Epithelial cell of esophagus (primary cell): ENCODE results near the gene GPATCH4.

ENCODE experiments used
- DNase-seq: peaks from one replicate; pipeline ENCODE4 v3.0.0; 2010; ENCODE audit warnings: low read depth
- H3K4me3 ChIP-seq: 2 replicates; pipeline ENCODE4 v1.5.1; 2011; ENCODE audit warnings: mild to moderate bottlenecking, low read length, control low read depth
- CTCF ChIP-seq: IDR thresholded peaks from 2 replicates; pipeline ENCODE4 v1.5.1; 2011; ENCODE audit warnings: low read depth, mild to moderate bottlenecking, low read length, control low read depth, inconsistent platforms; ENCODE audit not compliant: insufficient read depth; ENCODE audit errors: missing control alignments

The GPATCH4 gene

GRCh38 chr1:156574039-156574633 is 27.1 kb downstream of the GPATCH4 start:
- no peak overlapping the region for H3K4me3 ChIP-seq
- no peak for TF ChIP-seq CTCF
- no peak for DNase-seq

GRCh38 chr1:156572663-156573018 is 28.6 kb downstream of the GPATCH4 start:
- no peak for DNase-seq
- TF ChIP-seq CTCF: no peak
- peak overlapping the region; percentile 65 for H3K4me3 ChIP-seq

- TF ChIP-seq CTCF: no peak
- H3K4me3 ChIP-seq: peak within 1 kb of the TSS; percentile 65
- peak; percentile 90 for DNase-seq
Measured at GRCh38 chr1:156571919-156572662, 29.2 kb downstream of the GPATCH4 start, which contains the start of gene IQGAP3. TSS of gene IQGAP3 (minus strand) at chr1:156572565. CDS start at chr1:156572529, 36 bp downstream.

- peak; percentile 89 for DNase-seq
- H3K4me3 ChIP-seq: peak overlapping the region; percentile 65
Measured at GRCh38 chr1:156571261-156571852, 29.9 kb downstream of the GPATCH4 start.

GRCh38 chr1:156566436-156566835 is 34.8 kb downstream of the GPATCH4 start:
- no peak for TF ChIP-seq CTCF
- no peak overlapping the region for H3K4me3 ChIP-seq
- DNase-seq: no peak

More at GRCh38 chr1:156571261-156571852, 29.9 kb downstream of the GPATCH4 start:
- no peak for TF ChIP-seq CTCF

GRCh38 chr1:156565519-156565918 is 35.8 kb downstream of the GPATCH4 start:
- no peak overlapping the region for H3K4me3 ChIP-seq
- TF ChIP-seq CTCF: no peak
- no peak for DNase-seq
